ENCODE data around the gene CHRNB4.

GRCh38 chr15:78641749-78642275 lies 802 bp upstream of the CHRNB4 start:
- no peak for TF ChIP-seq POLR2AphosphoS5 (IDR thresholded peaks at IDR 0.05; ENCODE audit: low read depth)
- TF ChIP-seq, protein P1, sequence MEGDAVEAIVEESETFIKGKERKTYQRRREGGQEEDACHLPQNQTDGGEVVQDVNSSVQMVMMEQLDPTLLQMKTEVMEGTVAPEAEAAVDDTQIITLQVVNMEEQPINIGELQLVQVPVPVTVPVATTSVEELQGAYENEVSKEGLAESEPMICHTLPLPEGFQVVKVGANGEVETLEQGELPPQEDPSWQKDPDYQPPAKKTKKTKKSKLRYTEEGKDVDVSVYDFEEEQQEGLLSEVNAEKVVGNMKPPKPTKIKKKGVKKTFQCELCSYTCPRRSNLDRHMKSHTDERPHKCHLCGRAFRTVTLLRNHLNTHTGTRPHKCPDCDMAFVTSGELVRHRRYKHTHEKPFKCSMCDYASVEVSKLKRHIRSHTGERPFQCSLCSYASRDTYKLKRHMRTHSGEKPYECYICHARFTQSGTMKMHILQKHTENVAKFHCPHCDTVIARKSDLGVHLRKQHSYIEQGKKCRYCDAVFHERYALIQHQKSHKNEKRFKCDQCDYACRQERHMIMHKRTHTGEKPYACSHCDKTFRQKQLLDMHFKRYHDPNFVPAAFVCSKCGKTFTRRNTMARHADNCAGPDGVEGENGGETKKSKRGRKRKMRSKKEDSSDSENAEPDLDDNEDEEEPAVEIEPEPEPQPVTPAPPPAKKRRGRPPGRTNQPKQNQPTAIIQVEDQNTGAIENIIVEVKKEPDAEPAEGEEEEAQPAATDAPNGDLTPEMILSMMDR (IDR thresholded peaks at IDR 0.05; ENCODE audit: insufficient read depth, low read length) = no peak
- TF ChIP-seq GABPA (IDR thresholded peaks at IDR 0.05; ENCODE audit: low read depth) = no peak
- TF ChIP-seq REST (IDR thresholded peaks at IDR 0.05; ENCODE audit: insufficient replicate concordance, low read depth) = no peak
- no peak for TF ChIP-seq SPI1 (IDR thresholded peaks at IDR 0.05; ENCODE audit: borderline replicate concordance, low read depth)
